ENCODE measurements around the gene STEAP3. TPM values are rescaled to one million over a fixed set of nuclear protein-coding genes. Genes with fewer than 3 reads are reported as not detected.

The STEAP3 gene
- total RNA-seq, 2 donors from 2014 or later: 26.6 to 52.2 TPM

- no peak for DNase-seq
- H3K9ac ChIP-seq (ENCODE audit: low read depth in 2 of 2, low read length in 2 of 2): no peak overlapping the region
- no peaks in the 10 kb centered on the region for H3K27me3 ChIP-seq
- TF ChIP-seq CTCF (IDR thresholded peaks at IDR 0.05): no peak
- intact Hi-C loops (cut with DNase I): no loop called here
- no peaks in the 10 kb centered on the region for H3K4me1 ChIP-seq
- H3K27ac ChIP-seq: no peak overlapping the region
- no peaks in the 10 kb centered on the region for H3K9me3 ChIP-seq
- H3K4me3 ChIP-seq: no peak overlapping the region
- H3K36me3 ChIP-seq: no peaks in the 10 kb centered on the region
Observed at GRCh38 chr2:119249311-119249710, 25.7 kb downstream of the STEAP3 start.

GRCh38 chr2:119249855-119250717, 26.5 kb downstream of the STEAP3 start:
- no peak for TF ChIP-seq CTCF (IDR thresholded peaks at IDR 0.05)
- Histone ChIP-seq H3K9me3 (no peaks in the 10 kb centered on the region), H3K9ac (ENCODE audit: low read depth in 2 of 2, low read length in 2 of 2) (no peak overlapping the region), H3K27ac (no peak overlapping the region), H3K36me3 (no peaks in the 10 kb centered on the region), H3K4me3 (no peak overlapping the region), H3K27me3 (no peaks in the 10 kb centered on the region), H3K4me1 (no peaks in the 10 kb centered on the region)
- no peak for DNase-seq
- intact Hi-C loops (cut with DNase I): no loop called here

GRCh38 chr2:119250718-119251290, 27.2 kb downstream of the STEAP3 start:
- Histone ChIP-seq H3K9me3 (no peaks in the 10 kb centered on the region), H3K4me3 (no peak overlapping the region), H3K36me3 (no peaks in the 10 kb centered on the region), H3K27me3 (no peaks in the 10 kb centered on the region), H3K9ac (ENCODE audit: low read depth in 2 of 2, low read length in 2 of 2) (no peak overlapping the region), H3K4me1 (no peaks in the 10 kb centered on the region), H3K27ac (no peak overlapping the region)
- no peak for DNase-seq
- intact Hi-C loops (cut with DNase I): no loop called here
- no peak for TF ChIP-seq CTCF (IDR thresholded peaks at IDR 0.05)

- intact Hi-C loops (cut with DNase I): no loop called here
Observed at GRCh38 chr2:119251652-119252051, 28.0 kb downstream of the STEAP3 start.

More at GRCh38 chr2:119251652-119252051, 28.0 kb downstream of the STEAP3 start:
- no peak for DNase-seq
- Histone ChIP-seq H3K27me3 (no peaks in the 10 kb centered on the region), H3K27ac (no peak overlapping the region), H3K9me3 (no peaks in the 10 kb centered on the region), H3K9ac (ENCODE audit: low read depth in 2 of 2, low read length in 2 of 2) (no peak overlapping the region), H3K4me1 (no peaks in the 10 kb centered on the region), H3K36me3 (no peaks in the 10 kb centered on the region), H3K4me3 (no peak overlapping the region)
- no peak for TF ChIP-seq CTCF (IDR thresholded peaks at IDR 0.05)
